ENCODE results near the gene NDUFA3. TPM values are rescaled to one million over a fixed set of nuclear protein-coding genes. Genes with fewer than 3 reads are reported as not detected.

The NDUFA3 gene
- total and polyA plus RNA-seq, 2 of the 13 experiments (the other 11 are each of a cell fraction or from before 2014, with no cell fraction given), result 31.6 to 75.4 TPM

- Histone ChIP-seq H3K9ac (ENCODE audit: insufficient read depth, low read depth, low read length) (no peak overlapping the region), H4K20me1 (ENCODE audit: insufficient read depth, low read length) (no peaks in the 10 kb centered on the region), H3K4me2 (ENCODE audit: low read depth, low read length) (peak overlapping the region; percentile 90), H3K27ac (ENCODE audit: extremely low read length, insufficient read depth, low read length) (no peak overlapping the region), H3K9me3 (ENCODE audit: low read length) (no peaks in the 10 kb centered on the region), H3K4me1 (ENCODE audit: insufficient read depth, low read length) (peaks cover 18% of the 10 kb centered on the region), H3K36me3 (replicated peaks in 1 of 2; ENCODE audit: control insufficient read depth in 1 of 2, insufficient read depth in 2 of 2, low read length in 2 of 2) (no peaks in the 10 kb centered on the region), H3K4me3 (replicated peaks in 1 of 3; ENCODE audit: insufficient read depth in 1 of 3, low read depth in 2 of 3, low read length in 3 of 3) (peak overlapping the region in 2 of 3 experiments; percentile 31 to 66; a peak in 3 of 6 replicates), H3K79me2 (ENCODE audit: insufficient read depth, low read length) (no peaks in the 10 kb centered on the region), H2AFZ (ENCODE audit: low read length) (no peak overlapping the region), H3K27me3 (ENCODE audit: control insufficient read depth in 1 of 2, insufficient read depth in 2 of 2, low read length in 2 of 2) (peaks cover 0 to 16% of the 10 kb centered on the region in 2 experiments; a peak in 1 of 5 replicates)
- intact Hi-C loops (cut with micrococcal nuclease; ENCODE audit: unreplicated experiment), result no loop called here
- no peak for FAIRE-seq
- CTCF ChIA-PET (ENCODE audit: low intra/inter-chr PET ratio, low total read pairs), result no interaction called here
- in situ Hi-C loops (cut with HindIII; ENCODE audit: extremely low pct_ligation_motif_present, low pct_unique_long_range_greater_than_20kb), result no loop called here
- 83% methylated on average over 14 of the region's 22 CpGs for WGBS (ENCODE audit: low lambda C conversion rate)
- BruUV-seq (replicated peaks), result no TSS peak
- no peak for DNase-seq (ENCODE audit: low spot score)
- ATAC-seq, result no peak
- TF ChIP-seq TBL1XR1 (IDR thresholded peaks at IDR 0.05; ENCODE audit: borderline replicate concordance, low read length, partially characterized antibody) (no peak), ZSCAN22 (CRISPR knock-in tag; IDR thresholded peaks at IDR 0.05) (peak; percentile 88), MED1 (CRISPR knock-in tag; IDR thresholded peaks at IDR 0.05) (no peak), CEBPG (CRISPR knock-in tag; IDR thresholded peaks at IDR 0.05) (no peak), ZNF709 (CRISPR knock-in tag; IDR thresholded peaks at IDR 0.05) (0 out of 2 replicates have a peak, but pooled peaks have one; percentile 8), SMAD3 (CRISPR knock-in tag; IDR thresholded peaks at IDR 0.05) (no peak)
- TF ChIP-seq, protein P1, sequence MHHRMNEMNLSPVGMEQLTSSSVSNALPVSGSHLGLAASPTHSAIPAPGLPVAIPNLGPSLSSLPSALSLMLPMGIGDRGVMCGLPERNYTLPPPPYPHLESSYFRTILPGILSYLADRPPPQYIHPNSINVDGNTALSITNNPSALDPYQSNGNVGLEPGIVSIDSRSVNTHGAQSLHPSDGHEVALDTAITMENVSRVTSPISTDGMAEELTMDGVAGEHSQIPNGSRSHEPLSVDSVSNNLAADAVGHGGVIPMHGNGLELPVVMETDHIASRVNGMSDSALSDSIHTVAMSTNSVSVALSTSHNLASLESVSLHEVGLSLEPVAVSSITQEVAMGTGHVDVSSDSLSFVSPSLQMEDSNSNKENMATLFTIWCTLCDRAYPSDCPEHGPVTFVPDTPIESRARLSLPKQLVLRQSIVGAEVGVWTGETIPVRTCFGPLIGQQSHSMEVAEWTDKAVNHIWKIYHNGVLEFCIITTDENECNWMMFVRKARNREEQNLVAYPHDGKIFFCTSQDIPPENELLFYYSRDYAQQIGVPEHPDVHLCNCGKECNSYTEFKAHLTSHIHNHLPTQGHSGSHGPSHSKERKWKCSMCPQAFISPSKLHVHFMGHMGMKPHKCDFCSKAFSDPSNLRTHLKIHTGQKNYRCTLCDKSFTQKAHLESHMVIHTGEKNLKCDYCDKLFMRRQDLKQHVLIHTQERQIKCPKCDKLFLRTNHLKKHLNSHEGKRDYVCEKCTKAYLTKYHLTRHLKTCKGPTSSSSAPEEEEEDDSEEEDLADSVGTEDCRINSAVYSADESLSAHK (CRISPR knock-in tag; IDR thresholded peaks at IDR 0.05; ENCODE audit: borderline replicate concordance), result no peak
- POLR2A ChIA-PET, result interaction anchor here (1.4 to 2.5 kb wide), 3 partner anchors 20 to 41 kb away, joined by 3 to 9 read pairs (median 5); partner anchors contain the start of genes CNOT3, PRPF31 and TFPT
These were observed 7.4 kb upstream of the NDUFA3 start for GRCh38 chr19:54095136-54095858.
